ENCODE results near the gene OR2F2.

The OR2F2 gene

GRCh38 chr7:143979998-143980397 is 45.0 kb downstream of the OR2F2 start:
- no peak for DNase-seq

- no peak for DNase-seq
These were observed 45.9 kb downstream of the OR2F2 start for GRCh38 chr7:143980746-143981510.

GRCh38 chr7:143983960-143984359 is 48.9 kb downstream of the OR2F2 start:
- DNase-seq = no peak
